HG02970 (cell line): ENCODE measurements around the gene LSM14A.
A peak's percentile ranks its signal among the peaks of the same experiment; 100 is the strongest.
"Not testable (repeated sequence)": the region's sequence is repeated elsewhere in the genome, so short reads cannot be mapped to it uniquely, and the experiment has no call there.

ENCODE experiments used
- ATAC-seq: cut with Tn5 transposase; IDR thresholded peaks from one replicate; pipeline ENCODE4 v1.9.1; 2021; ENCODE audit warnings: mild to moderate bottlenecking, moderate library complexity, moderate number of reproducible peaks; ENCODE audit not compliant: unreplicated experiment, low FRiP score

The LSM14A gene

DNA sequence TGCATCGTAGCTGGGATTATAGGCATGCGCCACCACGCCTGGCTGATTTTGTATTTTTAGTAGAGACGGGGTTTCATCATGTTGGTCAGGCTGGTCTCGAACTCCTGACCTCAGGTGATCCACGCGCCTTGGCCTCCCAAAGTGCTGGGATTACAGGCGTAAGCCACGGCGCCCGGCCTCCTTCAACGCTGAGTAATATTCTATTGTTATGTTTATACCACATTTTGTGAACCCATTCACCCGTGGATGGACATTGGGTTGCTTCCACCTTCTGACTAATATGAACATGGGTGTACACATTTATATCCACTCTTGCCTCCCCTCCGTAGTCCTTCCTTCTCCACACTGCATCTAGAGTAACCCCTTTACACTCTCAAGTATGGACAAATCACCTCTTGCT lies 80.9 kb downstream of the LSM14A start:
- not testable (repeated sequence) for ATAC-seq

DNA sequence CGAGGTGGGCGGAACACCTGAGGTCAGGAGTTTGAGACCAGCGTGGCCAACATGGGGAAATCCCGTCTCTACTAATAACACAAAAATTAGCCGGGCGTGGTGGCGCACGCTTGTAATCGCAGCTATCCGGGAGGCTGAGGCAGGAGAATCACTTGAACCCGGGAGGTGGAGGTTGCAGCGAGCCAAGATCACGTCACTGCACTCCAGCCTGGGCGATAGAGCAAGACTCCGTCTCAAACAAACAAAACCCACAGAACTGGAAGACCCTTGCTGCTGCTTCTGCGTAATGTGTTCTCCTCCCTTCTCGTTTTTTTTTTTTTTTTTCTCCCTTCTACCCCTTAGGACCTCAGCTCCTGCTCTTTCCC lies 81.4 kb downstream of the LSM14A start:
- ATAC-seq: not testable (repeated sequence)

DNA sequence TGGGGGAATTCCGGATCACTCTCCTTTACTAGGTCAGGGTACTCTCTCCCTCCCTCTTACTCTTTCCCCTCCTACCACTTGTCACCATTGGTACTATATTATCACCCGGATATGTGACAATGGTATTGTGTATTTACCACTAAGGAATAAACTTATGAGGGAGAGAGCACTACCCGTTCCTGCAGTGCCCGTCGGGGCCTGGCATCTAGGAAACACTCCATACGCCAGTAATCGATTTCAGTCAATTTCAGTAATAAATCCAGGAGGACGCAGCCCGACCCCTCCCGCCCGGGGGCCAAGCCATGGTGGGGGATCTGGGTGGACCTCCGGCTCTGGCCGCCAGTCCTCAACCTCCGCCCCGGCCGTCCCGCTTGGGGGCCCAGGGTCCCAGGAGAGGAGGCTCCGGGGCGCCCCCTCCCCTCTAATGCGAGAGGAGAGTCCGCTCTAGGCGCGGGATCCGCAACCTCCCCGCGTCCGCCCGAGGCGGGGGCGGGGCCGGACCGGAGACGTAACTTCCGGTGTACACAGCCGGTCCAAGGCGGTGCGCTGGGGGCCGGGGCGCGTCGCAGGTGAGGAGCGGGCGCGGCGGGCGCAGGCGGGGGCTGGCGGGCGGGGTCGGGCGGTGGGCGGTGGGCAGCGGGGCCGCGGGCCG lies 81.9 kb downstream of the LSM14A start, which contains the start of gene GARRE1:
Gene GARRE1, plus strand, starts transcription at position 509 of the 652 bp plus-strand sequence. CDS start 45,920 bp downstream, outside the sequence.
- ATAC-seq: peak; percentile 80

DNA sequence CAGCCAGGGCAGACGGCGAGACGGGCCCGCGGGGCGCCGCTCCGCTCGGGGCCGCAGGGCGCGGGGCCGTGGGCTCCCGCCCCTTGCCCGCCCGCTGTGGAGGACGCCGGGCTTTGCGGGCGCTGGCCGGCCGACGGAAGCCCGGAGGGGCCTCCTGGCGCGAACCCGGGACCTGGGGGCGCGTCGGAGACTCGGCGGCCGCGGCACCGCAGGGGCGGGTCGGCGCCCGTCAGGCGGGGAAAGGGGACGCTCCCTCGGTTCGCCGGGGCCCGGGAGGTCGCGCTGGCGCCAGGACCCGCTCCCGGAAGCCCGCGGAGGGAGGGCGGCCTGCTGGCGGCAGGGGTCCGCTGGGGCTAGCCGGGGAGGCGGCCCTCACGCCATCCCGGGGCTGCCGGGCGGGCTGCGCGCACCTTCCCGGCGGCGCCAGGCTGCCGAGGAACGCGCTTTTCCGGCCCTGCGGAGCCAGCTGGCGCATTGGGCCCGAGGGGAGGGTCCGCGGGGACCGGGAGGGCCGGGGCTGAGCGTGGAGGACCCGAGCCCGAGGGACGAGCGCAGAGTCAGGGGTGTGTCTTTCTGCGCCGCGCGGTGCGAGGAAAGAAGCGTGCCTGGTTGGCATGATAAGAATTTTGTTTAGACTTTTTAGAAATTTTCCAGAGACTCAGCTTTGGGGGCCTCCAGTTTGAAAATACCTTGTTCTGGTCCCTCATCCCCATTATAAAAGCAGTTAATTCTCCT lies 82.6 kb downstream of the LSM14A start:
- ATAC-seq: peak; percentile 51

DNA sequence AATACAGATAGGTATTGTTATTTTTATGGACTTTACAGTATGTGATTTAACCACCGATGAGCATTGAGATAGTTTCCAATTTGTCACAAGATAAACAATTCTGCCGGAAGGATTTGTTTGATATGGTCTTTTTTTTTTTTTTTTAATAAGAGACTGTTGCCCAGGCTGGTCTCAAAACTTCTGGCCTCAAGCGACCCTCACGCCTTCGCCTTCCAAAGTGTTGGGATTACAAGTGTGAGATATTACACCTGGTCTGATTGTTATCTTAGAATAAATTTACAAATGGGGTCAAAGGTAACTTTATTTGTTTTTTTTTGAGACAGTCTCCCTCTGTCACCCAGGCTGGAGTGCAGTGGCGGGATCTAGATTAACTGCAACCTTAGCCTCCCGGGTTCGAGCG lies 83.2 kb downstream of the LSM14A start:
- ATAC-seq: no peak

DNA sequence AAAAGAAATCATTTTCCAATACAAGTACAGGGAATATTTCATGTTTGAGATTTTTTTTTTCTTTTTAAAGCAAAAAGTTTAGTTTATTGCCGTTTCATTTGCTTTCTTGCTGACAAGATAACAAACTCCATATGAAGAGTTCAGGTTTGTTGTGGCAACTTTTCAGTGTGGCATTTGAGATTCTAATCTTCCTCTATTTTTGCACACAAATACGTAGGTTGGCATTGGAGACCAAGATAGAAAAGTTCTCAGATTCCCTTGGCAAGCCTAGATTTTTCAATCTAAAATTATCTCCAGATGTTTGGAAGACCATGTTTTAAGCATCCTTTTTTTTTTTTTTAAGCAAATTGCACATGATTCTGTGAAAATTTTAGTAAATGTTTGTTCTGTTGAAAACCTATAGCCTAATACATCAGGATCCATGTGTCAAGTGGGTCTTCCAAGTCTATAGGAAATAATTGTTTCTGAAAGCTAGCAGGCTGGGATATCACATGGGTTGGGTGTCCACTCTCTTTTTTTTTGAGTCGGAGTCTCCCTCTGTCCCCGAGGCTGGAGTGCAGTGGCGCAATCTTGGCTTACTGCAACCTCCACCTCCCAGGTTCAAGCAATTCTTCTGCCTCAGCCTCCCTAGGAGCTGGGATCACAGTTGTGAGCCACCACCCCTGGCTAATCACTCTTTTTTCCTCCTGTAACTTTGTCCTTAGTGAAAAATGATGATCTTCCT lies 84.7 kb downstream of the LSM14A start:
- no peak for ATAC-seq

DNA sequence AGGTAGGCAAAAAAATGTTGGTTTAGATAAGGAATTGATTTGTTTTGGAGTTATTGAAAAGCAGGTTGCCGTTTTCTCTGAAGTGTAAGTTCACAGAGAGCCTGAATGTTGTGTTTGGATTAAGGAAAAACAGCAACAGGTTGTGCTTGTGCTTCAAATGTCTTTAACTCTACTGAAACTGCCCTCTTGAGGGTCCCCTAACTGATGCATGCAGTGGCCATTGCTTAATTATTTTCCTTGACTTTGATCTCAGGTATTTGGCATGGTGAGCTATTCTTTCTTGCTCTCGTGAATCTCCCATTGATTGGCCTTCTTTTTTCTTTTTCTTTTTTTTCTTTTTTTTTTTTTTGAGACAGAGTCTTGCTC lies 85.2 kb downstream of the LSM14A start:
- ATAC-seq: no peak

DNA sequence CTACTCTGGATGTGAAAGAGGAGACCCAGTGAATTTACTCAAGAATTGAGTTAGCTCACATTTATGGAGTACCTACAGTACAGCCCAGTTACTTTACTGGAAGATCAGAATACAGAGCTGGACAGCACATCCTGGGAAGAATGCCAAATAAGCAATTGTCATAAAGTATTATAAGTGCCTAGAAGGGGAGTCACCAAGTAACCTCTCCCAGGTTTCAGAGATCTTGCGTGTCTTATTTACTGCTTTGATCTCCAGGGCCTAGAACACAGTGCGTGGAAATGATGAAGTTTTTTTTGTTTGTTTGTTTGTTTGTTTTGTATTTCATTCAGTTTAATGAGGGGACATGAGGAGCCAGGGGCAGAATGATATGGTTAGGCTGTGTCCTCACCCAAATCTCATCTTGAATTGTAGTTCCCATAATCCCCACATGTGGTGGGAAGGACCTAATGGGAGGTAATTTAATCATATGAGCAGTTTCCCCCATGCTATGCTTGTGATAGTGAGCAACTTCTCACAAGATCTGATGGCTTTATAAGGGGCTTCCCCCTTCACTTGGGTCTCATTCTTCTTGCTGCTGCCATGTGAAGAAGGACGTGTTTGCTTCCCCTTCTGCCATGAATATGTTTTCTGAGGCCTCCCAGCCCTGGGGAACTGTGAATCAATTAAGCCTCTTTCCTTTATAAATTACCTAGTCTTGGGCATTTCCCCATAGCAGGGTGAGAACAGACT lies 87.2 kb downstream of the LSM14A start:
- ATAC-seq: no peak

DNA sequence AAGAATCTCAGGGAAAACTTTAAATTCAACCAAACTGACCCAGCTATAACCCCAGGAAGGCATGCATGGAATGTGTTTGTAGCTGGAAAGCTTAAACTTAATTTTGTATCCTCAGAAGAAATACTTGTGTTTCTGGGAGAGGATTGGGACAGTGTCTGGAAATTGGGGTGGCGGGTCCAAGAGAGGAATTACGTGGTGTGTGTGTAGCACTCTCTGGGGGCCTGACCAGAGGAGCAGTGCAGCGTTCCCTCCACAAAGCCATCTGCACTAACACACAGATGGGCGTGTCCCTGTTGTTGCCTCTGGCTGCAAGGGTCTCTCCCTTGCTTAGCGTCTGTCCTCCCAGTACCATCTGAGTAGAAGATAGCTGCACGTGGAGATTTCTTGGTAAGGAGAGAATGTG lies 88.5 kb downstream of the LSM14A start:
- ATAC-seq: no peak

DNA sequence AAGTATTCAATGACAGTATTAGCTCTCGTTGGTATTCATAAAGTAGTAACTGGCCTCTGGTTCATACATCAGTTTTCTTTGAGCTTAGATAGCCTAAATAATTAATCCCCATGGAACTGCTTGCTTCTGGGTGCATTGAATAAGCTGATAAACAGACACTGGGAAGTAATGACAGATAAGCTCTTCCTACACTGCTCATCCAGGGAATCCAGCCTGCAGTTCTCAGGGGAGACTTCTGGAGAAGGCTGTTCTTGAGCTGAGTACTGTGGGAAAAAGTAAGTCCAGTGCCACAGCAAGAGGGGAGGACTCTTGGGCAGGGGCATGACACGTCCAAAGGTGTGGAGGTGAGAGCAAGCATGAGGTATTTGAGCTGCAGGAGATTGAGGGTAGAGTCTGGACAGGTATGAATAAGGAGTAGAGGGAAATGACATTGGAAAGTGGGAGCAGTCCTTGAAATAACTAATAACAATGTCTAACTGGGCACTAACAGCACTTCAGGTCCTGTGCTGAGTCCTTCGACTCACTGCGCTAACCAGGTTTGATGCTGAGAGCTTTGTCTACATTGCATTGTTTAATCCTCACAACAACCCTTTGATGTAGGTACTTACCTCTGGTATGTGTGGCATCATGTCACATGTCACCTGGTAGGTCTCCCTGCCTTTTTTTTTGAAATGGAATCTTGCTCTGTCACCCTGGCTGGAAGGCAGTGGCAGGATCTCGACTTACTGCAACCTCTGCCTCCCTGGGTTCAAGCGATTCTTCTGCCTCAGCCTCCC lies 89.2 kb downstream of the LSM14A start:
- ATAC-seq: no peak

DNA sequence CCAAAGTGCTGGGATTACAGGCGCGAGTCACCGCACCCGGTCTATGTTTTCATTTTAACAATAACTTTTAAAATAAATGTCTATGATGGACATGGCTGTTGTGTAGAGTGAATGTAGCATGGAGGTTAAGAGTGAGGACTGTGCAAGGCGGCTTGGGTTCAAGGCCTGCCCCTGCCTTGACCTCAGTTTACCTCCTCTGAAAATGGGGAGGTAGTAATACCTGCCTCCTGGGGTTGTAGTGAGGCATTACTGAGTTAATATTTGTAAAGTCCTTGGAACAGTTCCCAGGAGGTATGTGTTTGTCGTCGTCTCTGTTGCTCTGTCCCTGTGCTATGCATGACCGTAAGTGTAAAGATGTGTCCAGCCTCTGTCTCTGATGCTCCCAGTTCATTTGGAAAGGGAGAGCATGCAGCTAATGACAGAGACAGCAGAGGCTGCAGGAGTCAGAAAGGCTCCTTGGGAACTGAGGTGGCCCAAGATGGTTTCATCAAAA lies 91.5 kb downstream of the LSM14A start:
- ATAC-seq: no peak

DNA sequence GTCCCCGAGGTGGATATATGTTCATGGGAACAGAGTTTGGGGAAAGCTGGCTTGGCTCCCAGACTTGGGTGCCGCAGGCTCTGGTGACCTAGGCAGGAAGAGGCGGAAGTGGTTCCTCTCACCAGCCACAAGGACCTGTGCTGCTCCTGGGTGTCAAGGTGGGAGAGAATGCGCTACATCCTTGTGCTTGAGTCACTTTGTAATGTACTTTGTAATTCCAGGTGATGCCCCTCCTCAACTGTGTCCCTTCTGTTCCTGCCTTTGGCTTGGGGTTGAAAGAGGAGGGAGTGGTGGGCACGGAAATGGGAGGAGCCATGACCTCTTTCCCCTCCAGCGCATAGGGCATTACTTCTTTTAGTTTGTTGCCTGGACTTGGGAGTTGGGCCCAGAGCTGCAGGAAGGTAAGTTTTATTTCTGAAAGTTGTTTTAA lies 92.9 kb downstream of the LSM14A start:
- ATAC-seq: no peak

DNA sequence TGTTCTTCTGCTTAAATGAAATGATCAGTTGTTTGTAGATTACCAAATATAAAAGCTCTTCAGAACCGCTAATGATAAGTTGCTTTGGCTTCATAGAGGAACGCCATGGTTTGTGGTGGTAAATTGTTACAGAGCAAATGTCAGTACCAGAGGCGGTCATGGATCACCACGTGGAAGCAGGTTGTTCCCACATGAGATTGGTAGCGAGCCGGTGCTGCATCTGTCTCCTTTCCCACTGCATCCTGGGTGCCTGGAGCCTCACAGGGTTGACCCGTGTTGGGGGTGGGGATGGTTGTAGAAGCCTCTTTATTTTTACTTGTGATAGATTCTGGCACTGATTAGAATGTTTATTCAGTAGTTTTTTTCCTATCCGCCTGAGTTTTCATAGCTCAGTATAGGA lies 96.8 kb downstream of the LSM14A start:
- ATAC-seq: no peak

DNA sequence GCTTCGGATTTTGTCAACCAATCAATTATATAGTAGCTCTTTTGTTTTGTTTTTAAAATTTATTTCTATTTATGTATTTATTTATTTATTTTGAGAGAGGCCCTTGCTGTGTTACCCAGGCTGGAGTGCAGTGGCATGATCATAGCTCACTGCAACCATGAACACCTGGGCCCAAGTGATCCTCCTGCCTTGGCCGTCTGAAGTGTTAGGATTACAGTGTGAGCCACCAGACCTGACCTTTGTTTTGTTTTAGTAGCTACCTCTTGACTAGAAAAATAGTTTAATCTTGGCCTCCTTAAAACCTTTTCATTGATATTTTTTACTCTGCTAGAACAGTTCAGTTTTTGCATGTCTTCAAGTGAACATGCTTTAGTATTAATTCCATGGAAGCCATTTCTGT lies 97.2 kb downstream of the LSM14A start:
- ATAC-seq: no peak

DNA sequence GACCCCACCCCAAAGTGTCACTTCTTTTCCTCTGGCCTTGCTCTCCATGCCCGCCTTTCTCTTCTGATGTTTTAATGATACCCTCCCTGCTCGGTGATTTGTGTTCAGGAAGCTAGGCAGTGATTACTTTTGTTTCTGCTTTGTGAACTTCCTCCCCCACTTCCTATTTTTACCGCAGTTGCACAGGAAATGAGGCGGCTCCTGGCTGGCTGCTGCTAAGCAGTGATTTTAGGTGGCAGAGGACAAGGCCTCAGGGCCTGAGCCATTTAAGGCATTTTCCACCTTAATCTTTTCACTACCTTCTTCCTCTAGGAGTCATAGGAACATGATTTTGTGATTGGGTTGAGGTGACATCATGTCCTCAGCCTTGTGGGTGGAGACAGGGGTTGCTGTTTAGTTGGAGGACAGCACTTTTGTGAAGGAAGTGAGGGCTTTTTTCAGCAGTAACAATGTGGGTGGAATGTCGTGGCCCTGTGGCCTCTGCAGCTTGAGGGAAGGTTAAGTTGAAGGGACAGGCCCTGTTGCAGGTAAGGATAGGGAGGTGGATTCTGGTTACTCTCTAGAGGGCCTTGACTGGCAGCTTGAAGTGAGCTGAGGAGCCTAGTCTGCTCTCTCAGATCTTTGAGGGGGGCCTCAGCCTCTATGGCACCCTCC lies 97.8 kb downstream of the LSM14A start:
- ATAC-seq: no peak

DNA sequence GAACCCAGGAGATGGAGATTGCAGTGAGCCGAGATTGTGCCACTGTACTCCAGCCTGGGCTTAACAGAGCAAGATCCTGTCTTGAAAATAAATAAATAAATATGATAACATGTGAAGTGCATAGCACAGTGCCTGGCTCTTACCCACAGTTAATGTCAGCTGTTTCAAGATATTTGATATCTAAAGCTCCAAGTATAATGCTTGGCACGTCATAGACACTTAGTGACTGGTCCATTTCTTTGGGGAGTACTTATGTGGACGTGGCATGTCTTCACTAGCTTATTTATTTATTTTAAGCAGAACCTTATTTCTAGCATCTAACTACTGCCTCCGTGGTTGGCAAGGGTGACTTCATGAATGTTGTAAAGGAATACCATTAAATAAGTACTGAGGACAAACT lies 100.8 kb downstream of the LSM14A start:
- no peak for ATAC-seq

DNA sequence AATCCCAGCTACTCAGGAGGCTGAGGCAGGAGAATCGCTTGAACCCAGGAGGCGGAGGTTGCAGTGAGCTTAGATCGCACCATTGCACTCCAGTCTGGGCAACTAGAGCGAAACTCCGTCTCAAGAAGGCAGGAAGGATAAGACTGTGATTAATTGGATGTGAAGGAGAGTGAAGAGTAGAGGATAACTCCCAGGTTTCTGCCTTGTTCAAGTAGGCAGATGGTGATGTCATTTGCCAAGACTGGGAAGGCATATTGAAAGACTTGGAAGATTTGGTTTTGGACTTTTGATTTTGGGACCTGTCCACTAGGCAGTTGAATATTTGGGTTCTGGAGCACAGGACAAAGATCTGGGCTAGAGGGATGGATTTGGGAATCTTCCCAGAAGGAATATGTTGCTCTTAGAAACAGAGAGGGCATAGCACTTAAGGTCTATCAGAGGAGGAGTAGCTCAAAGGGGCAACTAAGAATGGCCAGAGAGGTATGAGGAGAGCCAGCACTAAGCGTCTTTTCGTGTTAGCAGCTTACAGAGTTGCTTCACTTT lies 102.1 kb downstream of the LSM14A start:
- ATAC-seq: no peak

DNA sequence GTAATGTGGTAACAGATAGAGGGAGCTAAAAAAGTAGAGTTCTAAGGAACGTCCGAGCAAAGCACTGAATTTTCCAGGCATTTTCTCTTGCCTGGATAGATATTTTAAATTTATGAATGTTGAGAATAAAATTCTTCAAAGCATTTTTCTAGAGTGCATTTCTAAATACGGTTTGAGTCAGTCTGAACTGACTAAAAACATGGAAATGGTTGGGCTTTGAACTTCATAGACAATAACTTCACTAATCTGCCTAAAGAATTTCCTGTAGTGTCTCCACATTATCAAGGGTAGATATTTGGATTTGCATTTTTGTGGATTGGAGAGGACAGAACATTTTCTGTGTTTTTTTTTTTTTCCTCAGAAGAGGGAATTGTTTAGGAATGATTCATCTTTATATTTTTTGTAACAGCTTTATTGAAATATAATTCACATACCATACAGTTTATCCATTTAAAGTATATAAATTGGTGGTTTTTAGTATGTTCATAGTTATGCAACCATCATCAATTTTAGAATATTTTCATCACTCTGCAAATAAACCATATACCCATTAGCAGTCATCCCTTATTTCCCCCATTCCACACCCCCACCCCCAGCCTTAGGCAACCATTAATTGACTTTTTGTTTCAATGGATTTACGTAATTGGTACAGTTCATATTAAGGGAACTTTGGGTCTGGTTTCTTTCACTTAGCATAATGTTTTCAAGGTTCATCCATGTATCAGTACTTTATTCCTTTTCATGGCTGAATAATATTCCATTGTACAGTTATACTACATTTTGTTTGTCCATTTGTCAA lies 102.7 kb downstream of the LSM14A start:
- ATAC-seq: no peak
